ENCODE results near the gene LKAAEAR1. TPM values are rescaled to one million over a fixed set of nuclear protein-coding genes. Genes with fewer than 3 reads are reported as not detected.

The LKAAEAR1 gene
- total RNA-seq, 1 donor from 2014 or later = not detected

- no peak overlapping the region for H3K27ac Mint-ChIP-seq
- no peak for TF ChIP-seq CTCF (IDR thresholded peaks at IDR 0.05; ENCODE audit: unreplicated experiment)
- H3K27me3 Mint-ChIP-seq = peaks cover 4% of the 10 kb centered on the region
- H3K4me1 Mint-ChIP-seq (ENCODE audit: low read depth) = peaks cover 19% of the 10 kb centered on the region
- H3K36me3 Mint-ChIP-seq (ENCODE audit: insufficient read depth) = peaks cover 17% of the 10 kb centered on the region
- no peak overlapping the region for H3K4me3 Mint-ChIP-seq (ENCODE audit: low read depth)
- H3K9me3 Mint-ChIP-seq (ENCODE audit: low read depth) = no peaks in the 10 kb centered on the region
- no peak for DNase-seq (ENCODE audit: low spot score, unreplicated experiment)
These were observed 50.2 kb downstream of the LKAAEAR1 start for GRCh38 chr20:64033981-64034493.

Small RNA genes lying within 50 kb of the gene (microRNA-seq; reads per million reads assigned to microRNA genes)
- not detected for gene MIR6813 (ENCODE audit: borderline number of aligned reads, unreplicated experiment)

Other genes with a start within 250 kb of the LKAAEAR1 start
- gene ABHD16B, start 222.9 kb downstream of the LKAAEAR1 start, total RNA-seq = not detected in 2 replicates
- 85.0 and 88.1 TPM in 2 replicates for gene TPD52L2, start 219.1 kb downstream of the LKAAEAR1 start, total RNA-seq
- 41.8 and 42.3 TPM in 2 replicates for gene DNAJC5, start 189.3 kb downstream of the LKAAEAR1 start, total RNA-seq
- gene UCKL1, start 128.0 kb downstream of the LKAAEAR1 start, total RNA-seq = 78.9 and 79.2 TPM in 2 replicates
- 49.4 and 50.5 TPM in 2 replicates for gene ZNF512B, start 114.5 kb downstream of the LKAAEAR1 start, total RNA-seq
- 12.8 and 14.0 TPM in 2 replicates for gene SAMD10, start 104.8 kb downstream of the LKAAEAR1 start, total RNA-seq
- gene PRPF6, start 103.3 kb downstream of the LKAAEAR1 start, total RNA-seq = 74.7 and 76.4 TPM in 2 replicates
- gene C20orf204, start 48.2 kb downstream of the LKAAEAR1 start, total RNA-seq = 3.3 and 3.4 TPM in 2 replicates
- not detected in 2 replicates for gene SOX18, start 34.8 kb downstream of the LKAAEAR1 start, total RNA-seq
- 86.7 and 92.7 TPM in 2 replicates for gene TCEA2, start 21.2 kb downstream of the LKAAEAR1 start, total RNA-seq
- gene RGS19, start 4.9 kb downstream of the LKAAEAR1 start, total RNA-seq = 6.5 and 7.6 TPM in 2 replicates
- gene OPRL1, start 4.3 kb downstream of the LKAAEAR1 start, total RNA-seq = 1.5 TPM in 2 replicates
- not detected in 2 replicates for gene NPBWR2, start 23.2 kb upstream of the LKAAEAR1 start, total RNA-seq
- gene MYT1, start 80.1 kb upstream of the LKAAEAR1 start, total RNA-seq = 1.9 and 2.3 TPM in 2 replicates
- 102 and 106 TPM in 2 replicates for gene PCMTD2, start 171.3 kb upstream of the LKAAEAR1 start, total RNA-seq